WERI-Rb-1 (cell line): Measurements from ENCODE around the gene GPATCH8.
A peak's percentile ranks its signal among the peaks of the same experiment; 100 is the strongest.
"Not testable (repeated sequence)": the region's sequence is repeated elsewhere in the genome, so short reads cannot be mapped to it uniquely, and the experiment has no call there.

Experiments
- DNase-seq: peaks from one replicate; pipeline ENCODE4 v3.0.0-alpha.2; 2020
- H3K27ac ChIP-seq: fragments of 250-450 bp; sonication (Bioruptor Pico); 2 replicates; pipeline ENCODE4 v1.5.1; 2020; ENCODE audit warnings: mild to moderate bottlenecking, moderate library complexity
- H3K27me3 ChIP-seq: fragments of 250-450 bp; sonication (Bioruptor Pico); 2 replicates; pipeline ENCODE4 v1.5.1; 2021; ENCODE audit warnings: mild to moderate bottlenecking, low read depth, moderate library complexity; ENCODE audit not compliant: insufficient read depth, severe bottlenecking
- H3K36me3 ChIP-seq: fragments of 250-450 bp; sonication (Bioruptor Pico); 2 replicates; pipeline ENCODE4 v1.5.1; 2020; ENCODE audit warnings: mild to moderate bottlenecking, moderate library complexity
- H3K4me3 ChIP-seq: 2 replicates; pipeline ENCODE4 v1.5.1; 2011; ENCODE audit warnings: low read depth, mild to moderate bottlenecking, control low read depth, low read length
- H3K9me3 ChIP-seq: fragments of 250-450 bp; sonication (Bioruptor Pico); 2 replicates; pipeline ENCODE4 v1.5.1; 2021; ENCODE audit warnings: mild to moderate bottlenecking, moderate library complexity; ENCODE audit not compliant: severe bottlenecking
- CTCF ChIP-seq: IDR thresholded peaks from 2 replicates; pipeline ENCODE4 v1.5.1; 2011; ENCODE audit warnings: low read depth, mild to moderate bottlenecking, control low read depth, inconsistent platforms, low read length

GPATCH8 gene

DNA sequence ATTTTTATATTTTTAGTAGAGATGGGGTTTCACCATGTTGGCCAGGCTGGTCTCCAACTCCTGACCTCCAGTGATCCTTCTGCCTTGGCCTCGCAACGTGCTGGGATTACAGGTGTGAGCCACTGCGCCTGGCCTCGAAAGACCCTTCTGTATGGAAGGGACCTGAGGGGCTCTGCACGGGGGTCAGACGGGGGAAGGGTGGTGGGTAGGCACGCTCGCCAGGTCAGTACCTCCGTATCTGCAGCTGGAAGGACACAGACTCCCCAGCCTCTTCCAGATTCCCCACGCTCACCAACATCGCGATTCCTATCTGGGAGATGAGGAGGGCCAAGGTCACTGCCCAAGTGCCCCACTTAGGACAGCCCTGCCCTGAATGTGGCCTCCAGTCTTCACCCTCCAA is 126.4 kb downstream of the GPATCH8 start:
- no peak for TF ChIP-seq CTCF
- Histone ChIP-seq H3K27me3 (no peaks in the 10 kb centered on the region), H3K4me3 (no peak overlapping the region), H3K36me3 (no peaks in the 10 kb centered on the region), H3K9me3 (no peaks in the 10 kb centered on the region), H3K27ac (no peak overlapping the region)
- no peak for DNase-seq

DNA sequence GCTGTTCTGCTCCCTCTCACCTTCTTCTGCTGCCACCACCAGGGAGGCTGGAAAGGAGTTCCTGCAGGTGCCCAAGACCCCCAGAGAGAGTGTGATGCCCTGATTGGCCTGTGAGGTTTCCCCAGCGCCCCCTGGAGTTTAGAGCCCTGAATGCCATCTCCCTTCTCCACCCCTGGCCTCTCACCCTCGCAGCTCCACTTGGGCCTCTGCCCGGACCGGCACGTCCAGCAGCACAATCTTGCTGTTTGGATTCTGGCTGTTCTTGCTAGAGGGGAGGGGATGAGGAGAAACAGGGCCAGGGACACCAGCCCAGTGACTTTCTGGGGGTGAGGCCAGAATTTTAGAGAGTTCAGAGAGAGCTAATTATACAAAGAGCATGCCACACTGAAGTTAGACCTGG is 127.1 kb downstream of the GPATCH8 start:
- TF ChIP-seq CTCF = peak; percentile 86
- Histone ChIP-seq H3K27me3 (no peaks in the 10 kb centered on the region), H3K9me3 (no peaks in the 10 kb centered on the region), H3K36me3 (no peaks in the 10 kb centered on the region), H3K27ac (no peak overlapping the region), H3K4me3 (no peak overlapping the region)
- DNase-seq = peak; percentile 57

- no peak for TF ChIP-seq CTCF
- Histone ChIP-seq H3K4me3 (no peak overlapping the region), H3K36me3 (no peaks in the 10 kb centered on the region), H3K9me3 (no peaks in the 10 kb centered on the region), H3K27ac (no peak overlapping the region), H3K27me3 (no peaks in the 10 kb centered on the region)
- DNase-seq = no peak
Observed at GRCh38 chr17:44375196-44376017, 127.8 kb downstream of the GPATCH8 start.

DNA sequence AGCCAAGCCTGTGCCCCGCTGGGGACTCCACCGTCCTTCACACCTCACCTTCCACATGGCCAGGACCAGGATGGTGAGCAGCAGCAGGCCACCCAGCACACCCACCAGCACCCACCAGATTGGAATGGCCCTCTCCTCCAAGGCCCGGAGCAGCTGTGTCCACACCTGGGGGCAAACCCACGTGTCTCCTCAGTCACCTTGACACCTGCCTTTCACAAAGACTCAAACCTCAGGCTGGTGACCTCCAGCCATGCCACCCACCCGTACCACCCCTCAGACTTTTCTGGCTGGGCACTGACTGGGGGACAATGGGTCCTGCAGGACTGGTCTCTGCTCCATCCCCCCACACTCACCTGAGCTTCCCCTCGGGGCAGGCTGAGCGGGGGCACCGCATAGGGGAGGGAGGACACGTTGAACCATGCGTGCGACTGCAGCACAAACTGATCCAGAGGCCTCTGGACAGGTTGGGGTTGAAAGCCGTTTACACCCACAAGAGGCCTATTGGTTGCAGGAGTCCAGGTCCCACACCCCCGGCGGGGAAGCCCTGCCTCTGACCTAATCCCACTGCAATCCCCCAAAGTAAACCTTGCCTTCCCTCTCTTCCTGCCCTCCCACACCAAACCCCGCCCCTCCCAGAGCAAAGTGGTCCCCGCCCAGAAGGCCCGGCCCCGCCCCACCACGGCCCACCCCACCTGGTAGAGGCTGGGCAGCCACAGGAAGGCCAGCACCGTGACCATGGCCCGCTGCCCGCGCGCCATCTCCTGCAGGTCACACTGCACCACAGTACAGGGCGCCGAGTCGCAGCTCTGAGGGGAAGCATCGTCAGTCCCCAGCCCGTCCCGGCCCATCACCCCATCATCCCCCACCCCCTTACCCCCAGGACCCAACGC is 128.7 kb downstream of the GPATCH8 start:
- H3K27ac ChIP-seq = no peak overlapping the region
- H3K27me3 ChIP-seq = no peaks in the 10 kb centered on the region
- TF ChIP-seq CTCF = no peak
- H3K9me3 ChIP-seq = no peaks in the 10 kb centered on the region
- H3K4me3 ChIP-seq = no peak overlapping the region
- peak; percentile 52 for DNase-seq
- H3K36me3 ChIP-seq = no peaks in the 10 kb centered on the region

GRCh38 chr17:44372036-44372435 is 131.2 kb downstream of the GPATCH8 start:
- Histone ChIP-seq H3K36me3 (no peaks in the 10 kb centered on the region), H3K9me3 (no peaks in the 10 kb centered on the region), H3K27ac (no peak overlapping the region), H3K4me3 (no peak overlapping the region), H3K27me3 (no peaks in the 10 kb centered on the region)
- no peak for DNase-seq
- no peak for TF ChIP-seq CTCF

DNA sequence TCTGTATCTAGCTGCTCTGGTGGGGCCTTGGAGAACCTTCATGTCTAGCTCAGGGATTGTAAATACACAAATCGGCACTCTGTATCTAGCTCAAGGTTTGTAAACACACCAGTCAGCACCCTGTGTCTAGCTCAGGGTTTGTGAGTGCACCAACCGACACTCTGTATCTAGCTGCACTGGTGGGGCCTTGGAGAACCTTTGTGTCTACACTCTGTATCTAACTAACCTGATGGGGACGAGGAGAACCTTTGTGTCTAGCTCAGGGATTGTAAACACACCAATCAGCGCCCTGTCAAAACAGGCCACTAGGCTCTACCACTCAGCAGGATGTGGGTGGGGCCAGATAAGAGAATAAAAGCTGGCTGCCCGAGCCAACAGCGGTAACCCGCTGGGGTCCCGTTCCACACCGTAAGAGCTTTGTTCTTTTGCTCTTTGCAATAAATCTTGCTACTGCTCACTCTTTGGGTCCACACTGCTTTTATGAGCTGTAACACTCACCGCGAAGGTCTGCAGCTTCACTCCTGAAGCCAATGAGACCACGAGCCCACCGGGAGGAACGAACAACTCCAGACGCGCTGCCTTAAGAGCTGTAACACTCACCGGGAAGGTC is 133.7 kb downstream of the GPATCH8 start:
- not testable (repeated sequence) for H3K36me3 ChIP-seq, H3K9me3 ChIP-seq, H3K27ac ChIP-seq, H3K4me3 ChIP-seq, H3K27me3 ChIP-seq, DNase-seq

DNA sequence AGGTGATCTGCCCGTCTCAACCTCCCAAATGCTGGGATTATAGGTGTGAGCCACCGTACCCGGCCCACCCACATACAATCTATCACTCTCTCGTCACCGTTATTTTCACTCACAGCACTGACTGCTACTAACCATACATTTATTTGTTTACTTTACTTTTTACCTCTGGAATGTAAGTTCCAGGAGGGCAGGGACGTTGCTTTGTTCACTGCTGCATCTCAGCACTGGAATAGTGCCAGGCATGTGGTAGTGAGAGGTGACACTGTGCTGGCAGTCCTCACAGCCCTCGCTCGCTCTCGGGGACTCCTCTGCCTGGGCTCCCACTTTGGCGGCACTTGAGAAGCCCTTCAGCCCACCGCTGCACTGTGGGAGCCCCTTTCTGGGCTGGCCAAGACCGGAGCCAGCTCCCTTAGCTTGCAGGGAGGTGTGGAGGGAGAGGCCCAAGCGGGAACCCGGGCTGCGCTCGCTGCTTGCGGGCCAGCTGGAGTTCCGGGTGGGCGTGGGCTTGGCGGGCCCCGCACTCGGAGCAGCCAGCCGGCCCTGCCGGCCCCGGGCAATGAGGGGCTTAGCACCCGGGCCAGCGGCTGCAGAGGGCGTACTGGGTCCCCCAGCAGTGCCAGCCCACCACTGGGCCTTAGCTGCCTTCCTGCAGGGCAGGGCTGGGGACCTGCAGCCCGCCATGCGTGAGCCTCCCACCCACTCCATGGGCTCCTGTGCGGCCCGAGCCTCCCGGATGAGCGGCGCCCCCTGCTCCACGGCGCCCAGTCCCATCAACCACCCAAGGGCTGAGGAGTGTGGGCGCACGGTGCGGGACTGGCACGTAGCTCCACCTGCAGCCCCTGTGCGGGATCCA is 134.6 kb downstream of the GPATCH8 start:
- not testable (repeated sequence) for DNase-seq, H3K27me3 ChIP-seq, H3K4me3 ChIP-seq, H3K27ac ChIP-seq, H3K9me3 ChIP-seq, H3K36me3 ChIP-seq
